ENCODE results near the gene LRMDA. TPM values are rescaled to one million over a fixed set of nuclear protein-coding genes. Genes with fewer than 3 reads are reported as not detected.
"Not testable (repeated sequence)": the region's sequence is repeated elsewhere in the genome, so short reads cannot be mapped to it uniquely, and the experiment has no call there.

The LRMDA gene
- total RNA-seq, 5 donors from 2014 or later (not counting 1 experiment from before 2014, with no cell fraction given): 0.30 to 1.2 TPM; not detected in 3

DNA sequence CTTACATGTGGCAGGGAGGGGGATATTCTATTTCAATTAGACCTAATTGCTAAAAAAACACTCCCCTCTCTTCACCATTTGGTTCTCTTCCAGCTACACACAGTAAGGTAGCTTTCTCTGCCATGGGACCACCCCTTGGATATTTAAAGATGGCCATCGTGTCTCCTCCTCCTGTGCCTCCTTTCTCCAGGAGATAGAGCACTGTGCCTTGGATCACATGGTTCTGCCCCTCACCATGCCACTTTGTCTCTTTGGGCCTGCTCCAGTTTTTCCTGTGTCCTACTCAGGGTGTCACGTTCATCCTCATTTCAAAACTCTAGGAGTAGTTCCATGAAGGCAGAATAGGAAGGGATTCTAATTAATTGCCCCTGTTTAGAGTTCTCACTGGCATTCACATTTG, 1146.0 kb downstream of the LRMDA start:
- H3K4me3 ChIP-seq (ENCODE audit: control insufficient read depth in 1 of 2, extremely low read depth in 1 of 2, low read length in 1 of 2): no peak overlapping the region
- no peaks in the 10 kb centered on the region for H3K36me3 ChIP-seq (ENCODE audit: control insufficient read depth in 2 of 2, extremely low read depth in 1 of 2, insufficient read depth in 1 of 2, low read length in 1 of 2)
- no peaks in the 10 kb centered on the region for H3K36me3 Mint-ChIP-seq
- no peak overlapping the region for H3K4me3 Mint-ChIP-seq
- DNase-seq: no peak
- no peaks in the 10 kb centered on the region for H3K4me1 ChIP-seq (ENCODE audit: control insufficient read depth in 1 of 2, extremely low read depth in 1 of 2, insufficient read depth in 2 of 2, low read length in 2 of 2)
- no peak overlapping the region for H3K27ac ChIP-seq (ENCODE audit: low read length)
- POLR2A ChIA-PET: no interaction called here
- H3K27me3 ChIP-seq (replicated peaks in 1 of 2; ENCODE audit: control insufficient read depth in 2 of 2, extremely low read depth in 1 of 2, insufficient read depth in 2 of 2, low read length in 1 of 2): no peaks in the 10 kb centered on the region
- no peaks in the 10 kb centered on the region for H3K27me3 Mint-ChIP-seq
- CTCF ChIA-PET: no interaction called here
- H3K9me3 Mint-ChIP-seq: peaks cover 5 to 12% (median 7%) of the 10 kb centered on the region in 3 donors
- H3K27ac Mint-ChIP-seq: no peak overlapping the region
- no peaks in the 10 kb centered on the region for H3K4me1 Mint-ChIP-seq
- H3K9me3 ChIP-seq: no peaks in the 10 kb centered on the region
- no peak for ATAC-seq (replicated peaks in 1 of 4)
- 17% methylated on average over 1 of the region's 2 CpGs for WGBS (ENCODE audit: insufficient coverage)

- H3K27me3 Mint-ChIP-seq: no peaks in the 10 kb centered on the region
- CTCF ChIA-PET: no interaction called here
- peaks cover 3 to 8% (median 4%) of the 10 kb centered on the region in 3 donors for H3K9me3 Mint-ChIP-seq
- Histone ChIP-seq H3K27ac (ENCODE audit: low read length) (no peak overlapping the region), H3K36me3 (ENCODE audit: control insufficient read depth in 2 of 2, extremely low read depth in 1 of 2, insufficient read depth in 1 of 2, low read length in 1 of 2) (no peaks in the 10 kb centered on the region), H3K4me3 (ENCODE audit: control insufficient read depth in 1 of 2, extremely low read depth in 1 of 2, low read length in 1 of 2) (no peak overlapping the region), H3K27me3 (replicated peaks in 1 of 2; ENCODE audit: control insufficient read depth in 2 of 2, extremely low read depth in 1 of 2, insufficient read depth in 2 of 2, low read length in 1 of 2) (no peaks in the 10 kb centered on the region), H3K4me1 (ENCODE audit: control insufficient read depth in 1 of 2, extremely low read depth in 1 of 2, insufficient read depth in 2 of 2, low read length in 2 of 2) (no peaks in the 10 kb centered on the region), H3K9me3 (no peaks in the 10 kb centered on the region)
- H3K4me1 Mint-ChIP-seq: no peaks in the 10 kb centered on the region
- no peak overlapping the region for H3K4me3 Mint-ChIP-seq
- ATAC-seq (replicated peaks in 1 of 4) (no peak), DNase-seq (no peak)
- no peak overlapping the region for H3K27ac Mint-ChIP-seq
- WGBS (ENCODE audit: insufficient coverage): 86% methylated on average over 2 of the region's 4 CpGs
- POLR2A ChIA-PET: no interaction called here
- no peaks in the 10 kb centered on the region for H3K36me3 Mint-ChIP-seq
These were observed 1150.3 kb downstream of the LRMDA start for GRCh38 chr10:76581506-76582256.

DNA sequence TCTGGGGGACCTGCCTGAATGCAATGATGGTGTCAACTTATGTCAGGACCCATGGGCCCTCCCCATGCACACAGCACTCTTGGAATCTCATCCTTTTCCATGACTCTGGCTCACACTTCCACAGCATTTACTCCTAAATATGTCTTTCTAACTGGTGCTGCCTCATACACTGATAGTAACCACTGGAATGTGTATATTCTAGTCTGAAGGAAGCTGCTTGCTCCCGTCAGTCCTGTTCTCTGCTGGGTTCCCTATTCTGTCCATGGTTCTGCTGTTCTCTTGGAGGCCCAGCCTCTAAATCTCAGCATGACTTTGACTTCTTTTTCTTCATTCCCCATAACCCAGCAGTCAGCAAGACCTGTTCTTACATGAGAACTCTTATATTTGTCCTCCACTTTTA, 1151.1 kb downstream of the LRMDA start:
- H3K27me3 ChIP-seq (replicated peaks in 1 of 2; ENCODE audit: control insufficient read depth in 2 of 2, extremely low read depth in 1 of 2, insufficient read depth in 2 of 2, low read length in 1 of 2): no peaks in the 10 kb centered on the region
- no peaks in the 10 kb centered on the region for H3K27me3 Mint-ChIP-seq
- no peak overlapping the region for H3K4me3 Mint-ChIP-seq
- WGBS (ENCODE audit: insufficient coverage): 67% methylated on average over 1 of the region's 1 CpG
- H3K9me3 ChIP-seq: no peaks in the 10 kb centered on the region
- POLR2A ChIA-PET: no interaction called here
- CTCF ChIA-PET: no interaction called here
- no peak for DNase-seq
- no peak overlapping the region for H3K27ac Mint-ChIP-seq
- no peak overlapping the region for H3K4me3 ChIP-seq (ENCODE audit: control insufficient read depth in 1 of 2, extremely low read depth in 1 of 2, low read length in 1 of 2)
- no peaks in the 10 kb centered on the region for H3K36me3 Mint-ChIP-seq
- no peak for ATAC-seq (replicated peaks in 1 of 4)
- H3K9me3 Mint-ChIP-seq: peaks cover 3 to 8% (median 4%) of the 10 kb centered on the region in 3 donors
- H3K36me3 ChIP-seq (ENCODE audit: control insufficient read depth in 2 of 2, extremely low read depth in 1 of 2, insufficient read depth in 1 of 2, low read length in 1 of 2): no peaks in the 10 kb centered on the region
- no peak overlapping the region for H3K27ac ChIP-seq (ENCODE audit: low read length)
- H3K4me1 Mint-ChIP-seq: no peaks in the 10 kb centered on the region
- no peaks in the 10 kb centered on the region for H3K4me1 ChIP-seq (ENCODE audit: control insufficient read depth in 1 of 2, extremely low read depth in 1 of 2, insufficient read depth in 2 of 2, low read length in 2 of 2)

- CTCF ChIA-PET: no interaction called here
- H3K4me3 Mint-ChIP-seq: no peak overlapping the region
- H3K36me3 ChIP-seq (ENCODE audit: control insufficient read depth in 2 of 2, extremely low read depth in 1 of 2, insufficient read depth in 1 of 2, low read length in 1 of 2): no peaks in the 10 kb centered on the region
- H3K27me3 Mint-ChIP-seq: no peaks in the 10 kb centered on the region
- no peaks in the 10 kb centered on the region for H3K27me3 ChIP-seq (replicated peaks in 1 of 2; ENCODE audit: control insufficient read depth in 2 of 2, extremely low read depth in 1 of 2, insufficient read depth in 2 of 2, low read length in 1 of 2)
- no peaks in the 10 kb centered on the region for H3K4me1 ChIP-seq (ENCODE audit: control insufficient read depth in 1 of 2, extremely low read depth in 1 of 2, insufficient read depth in 2 of 2, low read length in 2 of 2)
- H3K36me3 Mint-ChIP-seq: no peaks in the 10 kb centered on the region
- no CpG with 5 or more reads among the region's 3 CpGs for WGBS (ENCODE audit: insufficient coverage)
- no peak for DNase-seq
- no peak overlapping the region for H3K27ac Mint-ChIP-seq
- ATAC-seq (replicated peaks in 1 of 4): no peak
- H3K4me1 Mint-ChIP-seq: no peaks in the 10 kb centered on the region
- H3K4me3 ChIP-seq (ENCODE audit: control insufficient read depth in 1 of 2, extremely low read depth in 1 of 2, low read length in 1 of 2): no peak overlapping the region
- H3K27ac ChIP-seq (ENCODE audit: low read length): no peak overlapping the region
- H3K9me3 Mint-ChIP-seq: peaks cover 3 to 8% (median 4%) of the 10 kb centered on the region in 3 donors
- POLR2A ChIA-PET: no interaction called here
- H3K9me3 ChIP-seq: no peaks in the 10 kb centered on the region
These were observed 1152.3 kb downstream of the LRMDA start for GRCh38 chr10:76583711-76584161.

GRCh38 chr10:76584466-76584865, 1153.0 kb downstream of the LRMDA start:
- H3K4me1 Mint-ChIP-seq; H3K36me3 ChIP-seq (ENCODE audit: control insufficient read depth in 2 of 2, extremely low read depth in 1 of 2, insufficient read depth in 1 of 2, low read length in 1 of 2); H3K27ac Mint-ChIP-seq; H3K36me3 Mint-ChIP-seq; H3K4me3 ChIP-seq (ENCODE audit: control insufficient read depth in 1 of 2, extremely low read depth in 1 of 2, low read length in 1 of 2); ATAC-seq (replicated peaks in 1 of 4); H3K4me1 ChIP-seq (ENCODE audit: control insufficient read depth in 1 of 2, extremely low read depth in 1 of 2, insufficient read depth in 2 of 2, low read length in 2 of 2); H3K9me3 ChIP-seq; DNase-seq; H3K27me3 ChIP-seq (replicated peaks in 1 of 2; ENCODE audit: control insufficient read depth in 2 of 2, extremely low read depth in 1 of 2, insufficient read depth in 2 of 2, low read length in 1 of 2); CTCF ChIA-PET; POLR2A ChIA-PET; H3K9me3 Mint-ChIP-seq; H3K4me3 Mint-ChIP-seq; H3K27me3 Mint-ChIP-seq; H3K27ac ChIP-seq (ENCODE audit: low read length): not testable (repeated sequence)
- 82% methylated on average over 5 of the region's 9 CpGs for WGBS (ENCODE audit: insufficient coverage)

Other genes starting within 250 kb of the LRMDA start
- 100 to 1,000 TPM in 2 of 5 donors, 10 to 100 TPM in 3; 82.8 to 111 (median 86.8) TPM for gene VDAC2, start 220.8 kb upstream of the LRMDA start, total RNA-seq
- 10 to 100 TPM; 11.2 to 39.0 (median 33.8) TPM for gene COMTD1, start 195.7 kb upstream of the LRMDA start, total RNA-seq
- under 1 TPM in 4 of 5 donors, not detected in 1; 0.16 to 0.38 (median 0.30) TPM for gene ZNF503, start 29.9 kb upstream of the LRMDA start, total RNA-seq

Data from T-cell (primary cell).